Measurements from ENCODE around the gene PTPRT.

The PTPRT gene

GRCh38 chr20:42604998-42605956 lies 584.4 kb downstream of the PTPRT start:
- DNase-seq, result no peak

DNA sequence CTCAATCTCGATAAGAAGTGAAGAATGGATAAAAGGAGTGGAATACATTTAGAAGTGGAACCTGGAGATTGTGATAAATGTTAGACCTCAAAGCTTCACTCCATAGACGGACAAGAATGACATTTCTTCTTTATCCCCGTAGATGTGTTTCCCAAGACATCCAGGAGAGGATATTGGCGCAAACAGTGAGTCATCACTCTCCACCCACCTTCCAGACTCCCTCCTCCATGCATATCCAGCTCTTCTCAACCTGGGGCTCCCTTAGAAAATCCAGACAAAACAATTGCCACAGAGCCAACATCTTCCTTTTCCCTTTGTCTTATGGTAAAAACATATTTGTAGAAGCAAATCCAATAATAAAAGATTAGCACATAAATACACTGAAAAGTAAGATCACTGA lies 586.1 kb downstream of the PTPRT start:
- DNase-seq, result no peak

DNA sequence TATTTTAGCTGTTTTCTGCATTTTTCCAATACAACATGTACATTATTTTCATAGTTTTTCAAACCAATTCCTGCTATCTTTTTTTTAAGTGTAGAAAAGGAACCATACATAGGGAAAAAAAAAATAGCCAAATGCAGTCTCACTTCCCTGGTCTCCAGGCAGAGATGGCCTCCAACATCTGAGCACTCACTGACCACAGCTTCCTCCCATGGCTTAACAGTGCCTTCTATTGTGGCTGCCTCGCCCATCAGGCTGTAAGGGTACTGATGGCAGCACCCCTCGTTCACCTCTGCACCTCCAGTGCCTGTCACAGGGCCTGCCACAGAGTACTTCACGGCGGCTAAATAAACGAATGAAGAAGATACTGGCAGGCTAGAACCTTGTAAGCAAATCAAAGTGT lies 591.1 kb downstream of the PTPRT start:
- no peak for DNase-seq

DNA sequence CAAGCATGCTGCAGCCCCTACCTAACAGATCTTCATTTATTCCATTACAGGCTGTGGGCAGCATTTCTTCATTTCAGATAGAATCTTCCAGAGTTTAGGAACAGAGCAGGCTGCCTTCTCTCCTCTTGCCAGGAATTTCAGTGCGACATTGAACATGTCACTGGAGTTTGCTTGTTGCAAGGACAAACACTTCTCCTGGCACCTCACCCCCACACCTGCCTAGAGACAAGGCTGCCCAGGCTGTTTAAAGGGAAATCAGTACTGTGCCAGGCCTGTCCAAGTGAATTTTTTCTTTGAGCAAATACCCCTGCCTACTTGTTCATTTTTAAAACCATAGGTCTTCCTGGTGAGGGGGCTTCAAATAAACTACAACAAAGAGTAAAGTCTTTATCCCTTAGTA lies 594.1 kb downstream of the PTPRT start:
- DNase-seq, result no peak

DNA sequence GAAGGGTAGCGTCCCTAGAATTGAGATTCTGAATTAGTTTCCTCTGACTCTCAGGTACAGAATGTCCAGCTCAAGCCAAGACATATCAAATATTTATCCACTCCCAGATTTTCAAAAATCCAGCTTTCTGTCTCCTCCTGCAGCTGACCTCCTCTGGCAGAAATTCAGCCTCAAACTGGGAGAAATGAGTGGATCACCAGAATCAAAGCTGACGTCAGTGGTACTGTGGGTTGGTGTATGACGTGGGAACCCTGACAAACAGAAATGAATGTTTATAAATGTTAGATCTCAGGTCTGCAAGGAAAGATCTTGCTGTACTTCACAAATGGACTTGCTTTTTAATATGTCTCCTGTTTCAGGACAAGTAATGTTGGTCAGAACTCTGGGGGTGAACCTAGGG lies 595.0 kb downstream of the PTPRT start:
- no peak for DNase-seq

- DNase-seq, result no peak
Observed at GRCh38 chr20:42594011-42594410, 595.7 kb downstream of the PTPRT start.

DNA sequence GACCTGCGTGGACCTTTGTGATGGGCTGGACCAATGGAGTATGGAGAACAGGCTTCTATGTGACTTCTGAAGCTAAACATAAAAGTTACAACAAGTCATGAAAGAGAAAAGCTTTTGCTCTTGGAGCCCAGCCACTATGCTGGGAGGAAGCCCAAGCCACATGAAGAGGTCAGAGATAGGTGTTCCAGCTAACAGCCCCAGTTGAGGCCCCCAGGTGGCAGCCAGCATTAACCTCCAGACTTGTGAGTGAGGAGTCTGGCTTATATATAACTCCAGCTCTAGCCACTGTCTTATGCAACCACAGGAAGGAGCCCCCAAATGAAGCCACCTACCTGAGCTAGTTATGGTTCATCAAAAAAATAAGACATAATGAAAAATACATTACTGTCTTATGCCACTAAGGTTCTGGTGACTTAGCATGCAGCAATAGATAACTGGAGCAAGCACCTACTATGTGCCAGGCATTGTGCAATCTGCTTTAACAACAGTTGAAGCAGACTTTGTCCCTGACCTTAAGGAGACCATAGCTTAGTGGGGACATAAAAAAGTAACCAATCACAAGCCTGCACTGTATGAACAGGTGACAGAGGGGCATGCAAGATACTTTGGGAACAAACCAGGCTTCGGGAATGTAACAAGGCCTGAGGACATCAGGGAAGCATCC lies 599.6 kb downstream of the PTPRT start:
- DNase-seq, result no peak

DNA sequence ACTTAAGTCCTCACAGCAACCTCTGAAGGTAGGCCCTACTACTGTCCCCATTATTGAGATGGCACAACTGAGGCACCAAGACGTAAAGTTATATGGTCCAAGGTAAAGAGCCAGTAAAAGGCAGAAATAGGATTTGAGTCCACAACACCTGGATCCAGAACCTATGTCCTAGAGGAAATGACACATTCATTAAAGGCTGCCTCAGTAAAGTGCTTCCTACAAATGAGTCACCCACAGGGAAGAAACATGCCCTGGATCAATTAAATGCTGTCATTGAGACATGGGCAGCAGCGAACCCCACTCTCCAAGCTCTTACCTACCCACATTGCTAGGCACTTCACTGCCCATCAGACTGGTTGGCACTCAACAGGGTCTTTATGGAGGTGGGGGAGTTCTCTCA lies 600.9 kb downstream of the PTPRT start:
- no peak for DNase-seq

DNA sequence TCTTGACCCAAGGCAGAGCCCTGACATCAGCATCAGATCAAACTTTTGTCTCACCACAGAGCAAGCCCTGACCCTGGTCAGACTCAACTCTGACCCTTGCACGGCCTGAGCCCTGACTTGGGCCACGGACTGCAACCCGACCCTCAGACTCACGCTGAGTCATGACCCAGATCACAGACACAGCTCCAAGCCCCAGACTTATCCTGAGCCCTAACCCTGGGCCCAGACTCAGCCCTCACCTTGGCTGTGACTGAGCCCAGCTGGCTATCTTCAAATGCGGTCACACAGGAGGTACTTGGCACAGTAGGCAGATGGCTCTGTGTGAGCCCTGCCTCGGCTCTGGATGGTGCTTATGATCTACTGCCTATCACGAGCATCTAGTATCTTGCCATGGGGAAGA lies 602.3 kb downstream of the PTPRT start:
- DNase-seq, result no peak

DNA sequence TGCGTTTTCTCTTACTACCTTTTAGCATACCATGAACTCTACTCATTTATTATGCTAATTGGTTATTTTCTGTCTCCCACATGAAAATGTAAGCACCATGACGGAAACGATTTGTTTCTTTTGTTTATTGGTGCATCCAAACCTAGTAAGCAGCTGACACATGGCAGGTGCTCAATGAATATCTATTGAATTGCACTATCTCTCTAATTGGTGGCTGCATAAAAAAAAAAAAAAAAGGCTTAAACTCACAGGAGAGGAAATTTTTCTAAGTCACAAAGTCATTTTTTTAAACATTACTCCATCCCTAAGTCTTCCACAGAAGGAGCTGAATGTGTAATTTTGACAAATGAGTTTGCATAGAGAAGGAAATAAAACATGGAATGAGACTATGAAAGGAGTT lies 608.4 kb downstream of the PTPRT start:
- DNase-seq, result no peak

- no peak for DNase-seq
Observed at GRCh38 chr20:42576167-42576566, 613.5 kb downstream of the PTPRT start.

GRCh38 chr20:42572320-42573016 lies 617.2 kb downstream of the PTPRT start:
- no peak for DNase-seq

GRCh38 chr20:42567409-42567808 lies 622.3 kb downstream of the PTPRT start:
- DNase-seq, result no peak

DNA sequence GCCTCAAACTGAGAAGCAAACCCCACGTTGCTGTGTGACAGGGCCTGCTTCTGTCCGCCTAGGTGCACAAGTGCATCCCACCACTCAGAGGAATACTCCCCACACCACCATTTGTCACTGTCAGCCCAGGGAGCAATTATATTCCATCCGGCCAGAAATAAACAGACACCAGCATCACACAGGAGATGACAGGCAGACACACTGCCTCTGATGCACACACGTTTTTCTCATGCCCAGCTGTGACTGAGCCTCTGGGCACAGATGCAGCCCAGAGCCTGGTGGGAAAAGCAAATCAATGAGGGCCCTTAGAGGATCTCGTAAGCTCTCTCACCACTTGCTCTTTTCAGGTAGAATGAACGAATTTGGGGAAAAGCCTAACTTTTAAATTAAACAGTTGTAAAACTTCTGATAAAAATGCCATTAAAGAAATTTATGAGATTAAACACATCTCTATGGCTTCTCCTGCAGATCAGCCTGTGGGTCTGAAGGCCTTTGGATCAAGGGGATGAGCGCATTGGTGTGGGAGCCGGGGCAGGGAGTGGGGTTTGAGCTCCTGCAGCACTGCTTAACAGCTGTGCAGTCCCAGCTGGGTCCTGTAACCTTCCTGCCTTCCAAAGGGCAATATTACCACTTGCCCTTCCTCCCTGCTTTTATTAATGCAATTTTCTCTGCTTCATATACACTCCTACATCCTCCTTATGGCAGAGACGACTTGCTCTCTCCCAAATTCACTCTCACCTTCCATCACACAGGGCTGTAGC lies 624.3 kb downstream of the PTPRT start:
- DNase-seq, result no peak

DNA sequence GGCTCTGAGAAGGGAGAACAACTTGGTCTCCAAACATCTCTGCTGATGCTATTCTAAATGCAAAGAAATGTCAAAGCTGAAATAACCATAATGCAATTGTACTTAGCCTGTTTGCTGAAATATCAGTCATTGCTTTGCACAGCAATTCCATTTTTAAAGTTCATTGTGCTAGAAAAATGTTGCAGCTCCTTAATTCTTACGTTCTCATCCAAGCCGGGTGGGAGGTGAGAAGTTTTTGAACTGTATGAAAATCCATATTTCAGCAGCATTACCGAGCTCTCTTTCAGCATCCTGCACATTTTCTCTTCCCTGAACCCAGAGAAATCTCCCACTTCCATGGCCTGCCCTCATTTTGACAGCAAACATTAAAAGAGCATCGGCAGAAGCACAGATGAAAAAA lies 630.0 kb downstream of the PTPRT start:
- DNase-seq, result no peak

DNA sequence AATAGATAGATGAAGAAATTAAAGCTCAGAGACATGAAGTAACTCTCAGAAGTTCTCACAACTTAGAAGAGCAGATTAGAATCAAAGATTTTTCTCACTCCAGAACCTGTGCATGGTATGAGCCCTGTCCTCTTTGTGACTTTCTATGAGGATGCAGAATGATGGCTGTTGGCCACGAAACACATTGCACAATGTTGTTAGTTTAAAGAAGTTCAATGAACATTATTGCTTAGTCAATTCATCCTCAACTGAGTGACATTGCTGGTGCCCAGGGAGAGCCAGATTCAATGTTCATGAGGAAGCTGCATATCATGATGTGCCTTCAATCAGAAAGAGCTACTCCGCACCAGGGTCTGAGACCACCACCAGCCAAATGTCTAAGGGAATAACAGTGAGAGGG lies 633.1 kb downstream of the PTPRT start:
- DNase-seq, result no peak

DNA sequence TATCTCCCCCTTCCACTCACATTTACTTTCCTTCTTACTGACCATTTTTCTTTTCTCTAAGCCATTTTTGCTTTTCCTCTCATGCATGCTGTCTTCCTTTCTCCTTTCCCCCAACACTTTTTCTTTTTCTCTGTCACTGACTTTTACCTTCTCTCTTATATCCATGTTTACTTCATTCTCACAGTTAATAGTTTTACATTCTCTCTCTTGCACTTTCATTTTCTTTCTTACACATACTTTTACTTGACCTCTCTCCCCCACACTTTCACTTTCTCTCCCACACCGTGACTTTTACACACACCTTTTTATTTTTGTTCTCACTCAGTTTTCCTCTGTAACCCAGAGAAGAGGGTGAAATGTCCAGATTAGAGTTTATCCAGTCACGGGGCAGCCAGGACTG lies 636.3 kb downstream of the PTPRT start:
- no peak for DNase-seq

- DNase-seq, result no peak
Observed at GRCh38 chr20:42549496-42549895, 640.2 kb downstream of the PTPRT start.

- DNase-seq, result no peak
Observed at GRCh38 chr20:42544926-42545325, 644.8 kb downstream of the PTPRT start.

GRCh38 chr20:42532831-42533230 lies 656.9 kb downstream of the PTPRT start:
- no peak for DNase-seq

DNA sequence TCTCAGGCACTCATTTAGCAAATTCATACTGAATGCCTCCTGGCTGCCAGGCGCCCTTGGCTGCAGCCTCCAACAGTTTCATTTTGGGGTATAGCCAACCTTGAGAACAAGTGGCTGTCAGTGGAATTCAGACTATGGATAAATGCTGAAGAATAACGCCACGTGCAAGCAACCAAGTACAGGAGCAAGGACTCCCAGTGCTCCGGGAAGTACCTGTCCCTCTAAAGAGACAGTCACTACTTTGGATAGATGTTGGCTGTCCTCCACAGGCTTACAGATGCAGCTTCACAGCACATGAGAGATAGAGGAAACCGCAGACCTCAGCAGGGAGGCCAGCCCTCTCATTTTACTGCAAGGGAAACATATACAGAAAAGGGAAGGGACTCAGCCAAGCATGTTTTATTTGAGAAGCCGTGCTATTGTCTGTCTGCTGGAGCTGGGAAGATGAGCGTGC lies 658.2 kb downstream of the PTPRT start:
- peak; percentile 23 for DNase-seq

DNA sequence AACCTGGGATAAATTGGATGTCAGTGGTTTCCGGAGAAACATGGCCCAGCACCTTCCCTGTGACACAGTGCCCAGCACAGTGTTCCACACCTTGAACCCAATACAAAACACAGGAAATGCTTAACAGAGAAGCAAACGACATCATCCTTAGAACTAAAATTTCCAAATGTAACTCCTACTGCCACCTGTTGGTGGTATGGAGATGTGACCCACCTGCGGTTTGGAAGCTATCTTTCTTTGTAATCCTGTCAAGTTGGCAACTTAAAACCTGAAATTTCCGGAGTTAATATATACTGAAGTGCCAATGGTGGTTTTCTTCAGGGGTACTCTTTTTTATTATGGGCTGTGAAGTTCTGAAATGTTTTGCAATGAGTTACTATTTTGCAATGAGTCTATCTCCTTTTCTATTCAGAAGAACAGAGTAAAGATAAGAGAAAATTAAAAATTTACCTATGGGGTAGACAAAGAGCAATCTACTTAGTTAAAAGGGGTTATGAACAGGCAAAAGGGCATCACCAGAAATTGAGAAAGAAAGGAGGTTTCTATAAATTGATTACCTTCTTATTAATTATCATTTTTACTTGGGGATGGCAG lies 658.8 kb downstream of the PTPRT start:
- peak; percentile 68 for DNase-seq

Data from hematopoietic multipotent progenitor cell treated with erythropoietin and hydrocortisone succinate and interleukin-3 and kit ligand, for 6 days (in vitro differentiated cells).